ENCODE data around the gene HEBP1.

HEBP1 gene

GRCh38 chr12:13022851-13023271 is 22.8 kb upstream of the HEBP1 start:
- no peak for DNase-seq

GRCh38 chr12:13011098-13011497 is 11.0 kb upstream of the HEBP1 start:
- no peak for DNase-seq

- no peak for DNase-seq
Observed at GRCh38 chr12:13008741-13009380, 8.8 kb upstream of the HEBP1 start.

- DNase-seq: no peak
Observed at GRCh38 chr12:13007496-13008233, 7.6 kb upstream of the HEBP1 start.

GRCh38 chr12:13005649-13006048 is 5.6 kb upstream of the HEBP1 start:
- no peak for DNase-seq

- DNase-seq: no peak
Observed at GRCh38 chr12:13004986-13005385, 4.9 kb upstream of the HEBP1 start.

GRCh38 chr12:13004361-13004760 is 4.3 kb upstream of the HEBP1 start:
- no peak for DNase-seq

GRCh38 chr12:13002301-13003097 is 2.4 kb upstream of the HEBP1 start:
- no peak for DNase-seq

GRCh38 chr12:13001775-13002040 is 1.6 kb upstream of the HEBP1 start:
- no peak for DNase-seq

- peak; percentile 62 for DNase-seq
Observed at GRCh38 chr12:13000925-13001774, 1.1 kb upstream of the HEBP1 start.

GRCh38 chr12:13000616-13000924 is 505 bp upstream of the HEBP1 start:
- DNase-seq: no peak

- no peak for DNase-seq
Observed at GRCh38 chr12:12999271-12999958, 650 bp downstream of the HEBP1 start.

GRCh38 chr12:12998248-12998647 is 1.8 kb downstream of the HEBP1 start:
- DNase-seq: no peak

GRCh38 chr12:12997734-12998133 is 2.3 kb downstream of the HEBP1 start:
- no peak for DNase-seq

GRCh38 chr12:12997156-12997555 is 2.9 kb downstream of the HEBP1 start:
- DNase-seq: no peak

- DNase-seq: no peak
Observed at GRCh38 chr12:12996209-12996608, 3.9 kb downstream of the HEBP1 start.

- no peak for DNase-seq
Observed at GRCh38 chr12:12995088-12995487, 5.0 kb downstream of the HEBP1 start.

- DNase-seq: no peak
Observed at GRCh38 chr12:12993367-12993766, 6.7 kb downstream of the HEBP1 start.

- DNase-seq: no peak
Observed at GRCh38 chr12:12992418-12993130, 7.5 kb downstream of the HEBP1 start.

GRCh38 chr12:12990700-12991468 is 9.2 kb downstream of the HEBP1 start:
- no peak for DNase-seq

- DNase-seq: no peak
Observed at GRCh38 chr12:12987421-12987820, 12.6 kb downstream of the HEBP1 start.

Data from CD4-positive, alpha-beta T cell treated with Interleukin-17A for 4 hours (primary cell).